ENCODE data around the gene TRPC6. TPM values are rescaled to one million over a fixed set of nuclear protein-coding genes. Genes with fewer than 3 reads are reported as not detected.

TRPC6 gene
- total RNA-seq, 6 experiments from 2014 or later = 0.05 to 0.29 TPM; not detected in 4

DNA sequence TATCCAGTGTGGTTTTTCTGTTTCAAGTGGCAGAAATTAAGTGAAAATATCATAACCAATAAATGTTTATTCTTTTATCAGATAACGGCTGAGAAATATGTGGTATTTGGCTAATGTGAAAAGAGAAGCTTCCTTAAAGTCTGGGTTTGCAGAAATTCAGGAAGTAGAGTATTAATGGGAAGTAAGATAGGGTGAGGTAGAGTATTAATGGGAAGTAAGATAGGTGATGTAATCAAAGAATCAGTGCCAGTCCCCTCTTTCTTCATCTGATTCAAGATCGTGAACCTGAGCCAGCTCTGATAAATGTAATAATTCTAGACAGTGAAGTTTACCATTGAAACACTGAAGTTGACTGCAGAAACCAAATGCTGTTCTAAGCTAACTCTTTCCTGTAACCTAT, 30.9 kb downstream of the TRPC6 start:
- H3K4me1 ChIP-seq = no peaks in the 10 kb centered on the region
- no peak overlapping the region for H3K27ac ChIP-seq
- intact Hi-C loops (cut with DNase I) = no loop called here
- WGBS (ENCODE audit: insufficient coverage, low coverage, low lambda C conversion rate, missing lambda C conversion rate) = 14% methylated on average over 2 of the region's 2 CpGs
- no peaks in the 10 kb centered on the region for H3K9me3 ChIP-seq
- DNase-seq = no peak
- TF ChIP-seq, protein P1, sequence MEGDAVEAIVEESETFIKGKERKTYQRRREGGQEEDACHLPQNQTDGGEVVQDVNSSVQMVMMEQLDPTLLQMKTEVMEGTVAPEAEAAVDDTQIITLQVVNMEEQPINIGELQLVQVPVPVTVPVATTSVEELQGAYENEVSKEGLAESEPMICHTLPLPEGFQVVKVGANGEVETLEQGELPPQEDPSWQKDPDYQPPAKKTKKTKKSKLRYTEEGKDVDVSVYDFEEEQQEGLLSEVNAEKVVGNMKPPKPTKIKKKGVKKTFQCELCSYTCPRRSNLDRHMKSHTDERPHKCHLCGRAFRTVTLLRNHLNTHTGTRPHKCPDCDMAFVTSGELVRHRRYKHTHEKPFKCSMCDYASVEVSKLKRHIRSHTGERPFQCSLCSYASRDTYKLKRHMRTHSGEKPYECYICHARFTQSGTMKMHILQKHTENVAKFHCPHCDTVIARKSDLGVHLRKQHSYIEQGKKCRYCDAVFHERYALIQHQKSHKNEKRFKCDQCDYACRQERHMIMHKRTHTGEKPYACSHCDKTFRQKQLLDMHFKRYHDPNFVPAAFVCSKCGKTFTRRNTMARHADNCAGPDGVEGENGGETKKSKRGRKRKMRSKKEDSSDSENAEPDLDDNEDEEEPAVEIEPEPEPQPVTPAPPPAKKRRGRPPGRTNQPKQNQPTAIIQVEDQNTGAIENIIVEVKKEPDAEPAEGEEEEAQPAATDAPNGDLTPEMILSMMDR (IDR thresholded peaks at IDR 0.05) = no peak
- TF ChIP-seq POLR2A (IDR thresholded peaks at IDR 0.05) = no peak
- H3K4me3 ChIP-seq = no peak overlapping the region
- ATAC-seq = peak in 1 of 4 donors; percentile 16
- H3K27me3 ChIP-seq = no peaks in the 10 kb centered on the region
- H3K36me3 ChIP-seq = no peaks in the 10 kb centered on the region

DNA sequence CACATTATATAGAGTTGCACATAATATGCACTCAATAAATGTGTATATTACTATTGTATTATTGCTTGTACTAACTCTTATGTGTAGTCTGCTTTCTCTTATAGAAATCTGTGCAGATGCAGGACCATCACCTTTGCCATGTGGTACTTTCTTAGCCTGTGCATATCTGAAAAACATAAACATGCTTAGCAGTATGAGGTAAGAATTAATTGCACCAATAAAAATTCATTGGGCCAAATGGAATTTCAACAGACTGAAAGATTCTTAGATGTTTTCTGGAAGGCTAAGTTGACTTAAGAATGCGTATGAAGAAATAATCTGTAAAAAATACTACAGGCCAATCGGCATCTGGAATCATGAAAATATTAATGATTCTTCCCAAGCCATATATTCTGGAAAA, 55.3 kb downstream of the TRPC6 start:
- H3K4me1 ChIP-seq = no peaks in the 10 kb centered on the region
- DNase-seq (no peak), ATAC-seq (no peak)
- TF ChIP-seq, protein P1 (IDR thresholded peaks at IDR 0.05) = no peak
- no peak for TF ChIP-seq POLR2A (IDR thresholded peaks at IDR 0.05)
- H3K27ac ChIP-seq = no peak overlapping the region
- no peaks in the 10 kb centered on the region for H3K9me3 ChIP-seq
- intact Hi-C loops (cut with DNase I) = no loop called here
- WGBS (ENCODE audit: insufficient coverage, low coverage, low lambda C conversion rate, missing lambda C conversion rate) = 83% methylated on average over 2 of the region's 2 CpGs
- no peaks in the 10 kb centered on the region for H3K27me3 ChIP-seq
- H3K4me3 ChIP-seq = no peak overlapping the region
- no peaks in the 10 kb centered on the region for H3K36me3 ChIP-seq

DNA sequence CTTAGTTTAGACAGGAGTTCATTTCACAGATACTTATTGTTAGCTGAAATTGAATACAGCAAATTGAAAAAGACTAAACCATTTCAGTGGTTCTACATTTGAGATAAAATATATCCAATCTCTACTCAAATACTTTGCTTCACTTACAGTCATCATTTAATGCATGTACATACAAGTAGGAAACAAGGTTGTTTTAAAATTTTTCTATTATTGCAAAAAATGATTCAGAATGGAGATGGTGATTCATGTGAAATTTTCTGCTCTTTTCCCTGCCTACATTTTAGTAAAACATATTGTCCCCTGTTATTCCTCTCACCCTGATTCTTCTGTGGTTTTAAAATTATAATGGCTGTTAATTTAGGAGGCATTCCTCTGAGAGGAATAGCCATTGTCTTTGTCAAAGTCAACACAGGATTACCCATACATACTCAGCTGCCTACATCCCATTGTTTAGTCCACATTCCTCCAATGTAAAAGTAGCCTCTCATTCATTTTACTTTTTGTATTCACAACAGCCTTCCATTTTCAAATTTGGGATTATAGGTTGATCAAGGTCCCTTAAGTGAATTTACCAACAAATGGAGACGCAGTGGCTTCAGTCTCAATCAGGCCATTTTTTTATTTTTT, 60.1 kb downstream of the TRPC6 start:
- H3K9me3 ChIP-seq = no peaks in the 10 kb centered on the region
- H3K27me3 ChIP-seq = no peaks in the 10 kb centered on the region
- ATAC-seq (no peak), DNase-seq (no peak)
- H3K4me1 ChIP-seq = no peaks in the 10 kb centered on the region
- no peaks in the 10 kb centered on the region for H3K36me3 ChIP-seq
- intact Hi-C loops (cut with DNase I) = no loop called here
- no peak overlapping the region for H3K4me3 ChIP-seq
- 50% methylated on average over 1 of the region's 1 CpG for WGBS (ENCODE audit: insufficient coverage, low coverage, low lambda C conversion rate, missing lambda C conversion rate)
- TF ChIP-seq POLR2A (IDR thresholded peaks at IDR 0.05) = no peak
- TF ChIP-seq, protein P1 (IDR thresholded peaks at IDR 0.05) = no peak
- H3K27ac ChIP-seq = no peak overlapping the region

DNA sequence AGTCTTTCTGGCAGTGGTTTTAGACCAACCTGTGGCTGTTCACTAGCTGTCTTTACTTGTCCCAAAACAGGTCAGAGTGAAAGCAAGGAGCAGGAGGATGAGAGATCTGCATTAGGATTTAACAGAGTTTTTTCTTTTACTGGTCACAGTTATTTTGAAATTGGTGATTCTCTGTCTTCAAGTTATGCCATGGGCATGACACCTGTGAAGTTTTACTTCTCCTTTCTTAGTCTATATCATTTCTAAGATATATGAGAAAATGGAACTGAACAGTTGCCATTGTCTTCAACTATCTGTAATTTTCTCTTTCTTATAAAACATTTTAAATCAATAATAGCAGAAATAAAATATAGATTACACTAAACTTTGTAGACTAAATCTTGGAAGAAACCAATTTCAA, 60.6 kb downstream of the TRPC6 start:
- Histone ChIP-seq H3K4me3 (no peak overlapping the region), H3K4me1 (no peaks in the 10 kb centered on the region), H3K27ac (no peak overlapping the region), H3K9me3 (no peaks in the 10 kb centered on the region), H3K36me3 (no peaks in the 10 kb centered on the region), H3K27me3 (no peaks in the 10 kb centered on the region)
- DNase-seq (no peak), ATAC-seq (no peak)
- TF ChIP-seq, protein P1 (IDR thresholded peaks at IDR 0.05) = no peak
- no peak for TF ChIP-seq POLR2A (IDR thresholded peaks at IDR 0.05)
- intact Hi-C loops (cut with DNase I) = no loop called here

DNA sequence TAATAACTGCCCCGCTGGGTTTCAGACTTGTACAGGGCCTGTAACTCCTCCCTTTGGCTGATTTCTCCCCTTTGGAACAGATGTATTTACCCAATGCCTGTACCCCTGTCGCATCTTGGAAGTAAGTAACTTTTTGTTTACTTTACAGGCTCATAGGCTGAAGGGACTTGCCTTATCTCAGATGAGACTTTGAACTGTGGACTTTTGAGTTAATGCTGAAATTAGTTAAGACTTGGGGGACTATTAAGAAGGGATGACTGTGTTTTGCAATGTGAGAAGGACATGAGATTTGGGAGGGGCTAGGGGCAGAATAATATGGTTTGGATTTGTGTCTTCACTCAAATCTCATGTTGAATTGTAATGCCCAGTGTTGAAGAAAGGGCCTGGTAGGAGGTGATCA, 62.0 kb downstream of the TRPC6 start:
- intact Hi-C loops (cut with DNase I) = no loop called here

More for the DNA sequence above, 62.0 kb downstream of the TRPC6 start:
- H3K27ac ChIP-seq = no peak overlapping the region
- H3K9me3 ChIP-seq = no peaks in the 10 kb centered on the region
- ATAC-seq (no peak), DNase-seq (no peak)
- no peaks in the 10 kb centered on the region for H3K36me3 ChIP-seq
- no peaks in the 10 kb centered on the region for H3K4me1 ChIP-seq
- WGBS (ENCODE audit: insufficient coverage, low coverage, low lambda C conversion rate, missing lambda C conversion rate) = 43% methylated on average over 2 of the region's 2 CpGs
- no peak overlapping the region for H3K4me3 ChIP-seq
- no peak for TF ChIP-seq POLR2A (IDR thresholded peaks at IDR 0.05)
- TF ChIP-seq, protein P1 (IDR thresholded peaks at IDR 0.05) = no peak
- H3K27me3 ChIP-seq = no peaks in the 10 kb centered on the region

Measured in right lobe of liver (tissue), 6 donors.